H9 (cell line): ENCODE measurements around the gene TPP2. TPM values are rescaled to one million over a fixed set of nuclear protein-coding genes. Genes with fewer than 3 reads are reported as not detected.

Experiments
- DNase-seq: peaks from one replicate; pipeline ENCODE4 v3.0.0-alpha.2; 2017
- H2AFZ ChIP-seq: one replicate; pipeline ENCODE4 v1.6.1; 2013; ENCODE audit warnings: mild to moderate bottlenecking, low read length, control low read depth, moderate library complexity
- H2AK5ac ChIP-seq: 2 replicates; pipeline ENCODE4 v1.6.1; 2013; ENCODE audit warnings: low read length, control low read depth, mixed read lengths; ENCODE audit not compliant: insufficient read length
- H2BK120ac ChIP-seq: one replicate; pipeline ENCODE4 v1.6.1; 2013; ENCODE audit warnings: low read depth, mild to moderate bottlenecking, low read length, control low read depth, inconsistent platforms; ENCODE audit not compliant: poor library complexity, severe bottlenecking
- H2BK12ac ChIP-seq: 2 replicates; pipeline ENCODE4 v1.6.1; 2013; ENCODE audit warnings: low read length, control low read depth, mixed read lengths, low read depth; ENCODE audit not compliant: insufficient read length
- H2BK15ac ChIP-seq: 2 replicates; pipeline ENCODE4 v1.6.1; 2013; ENCODE audit warnings: low read depth, low read length, control low read depth
- H2BK20ac ChIP-seq: one replicate; pipeline ENCODE4 v1.6.1; 2013; ENCODE audit warnings: low read depth, mild to moderate bottlenecking, low read length, control low read depth, inconsistent platforms; ENCODE audit not compliant: poor library complexity, severe bottlenecking
- H2BK5ac ChIP-seq: 2 replicates; pipeline ENCODE4 v1.6.1; 2013; ENCODE audit warnings: low read length, control low read depth, mixed read lengths; ENCODE audit not compliant: insufficient read length
- H3K14ac ChIP-seq: 2 replicates; pipeline ENCODE4 v1.6.1; 2013; ENCODE audit warnings: low read length, control low read depth; ENCODE audit not compliant: insufficient read depth
- H3K18ac ChIP-seq: 2 replicates; pipeline ENCODE4 v1.6.1; 2013; ENCODE audit warnings: low read depth, mild to moderate bottlenecking, mixed read lengths, low read length, control low read depth; ENCODE audit not compliant: insufficient read length
- H3K23ac ChIP-seq: 2 replicates; pipeline ENCODE4 v1.6.1; 2013; ENCODE audit warnings: low read length, control low read depth, mixed read lengths, low read depth; ENCODE audit not compliant: insufficient read length
- H3K23me2 ChIP-seq: 2 replicates; pipeline ENCODE4 v1.6.1; 2013; ENCODE audit warnings: low read depth, mild to moderate bottlenecking, mixed read lengths, low read length, control low read depth; ENCODE audit not compliant: insufficient read length, poor library complexity, severe bottlenecking
- H3K27ac ChIP-seq: 2 replicates; pipeline ENCODE4 v1.5.1; 2013; ENCODE audit warnings: low read length, control low read depth, mixed read lengths, low read depth; ENCODE audit not compliant: insufficient read length
- H3K27me3 ChIP-seq: 2 replicates; pipeline ENCODE4 v1.6.1; 2013; ENCODE audit warnings: low read length, control low read depth, inconsistent platforms; ENCODE audit not compliant: insufficient read depth
- H3K4ac ChIP-seq: 2 replicates; pipeline ENCODE4 v1.6.1; 2013; ENCODE audit warnings: low read depth, mild to moderate bottlenecking, control low read depth, inconsistent platforms, low read length, moderate library complexity
- H3K4me1 ChIP-seq: 2 replicates; pipeline ENCODE4 v1.6.1; 2013; ENCODE audit warnings: low read length, control low read depth, inconsistent platforms; ENCODE audit not compliant: insufficient read depth
- H3K4me2 ChIP-seq: 2 replicates; pipeline ENCODE4 v1.6.1; 2013; ENCODE audit warnings: low read length, control low read depth, mixed read lengths; ENCODE audit not compliant: insufficient read length, insufficient read depth
- H3K56ac ChIP-seq: 2 replicates; pipeline ENCODE4 v1.6.1; 2013; ENCODE audit warnings: low read depth, mild to moderate bottlenecking, mixed read lengths, low read length, control low read depth; ENCODE audit not compliant: insufficient read length
- H3K79me1 ChIP-seq: 2 replicates; pipeline ENCODE4 v1.6.1; 2013; ENCODE audit warnings: low read depth, mild to moderate bottlenecking, moderate library complexity, low read length, control low read depth, inconsistent platforms; ENCODE audit not compliant: insufficient read depth, poor library complexity, severe bottlenecking
- H3K79me2 ChIP-seq: 2 replicates; pipeline ENCODE4 v1.6.1; 2013; ENCODE audit warnings: low read length, control low read depth, inconsistent platforms; ENCODE audit not compliant: insufficient read depth
- H3K9ac ChIP-seq: 2 replicates; pipeline ENCODE4 v1.6.1; 2013; ENCODE audit warnings: low read length, control low read depth, mixed read lengths; ENCODE audit not compliant: insufficient read length; ENCODE audit errors: extremely low read depth
- H3K9me3 ChIP-seq: one replicate; pipeline ENCODE4 v1.6.1; 2013; ENCODE audit warnings: low read depth, low read length, inconsistent platforms; ENCODE audit not compliant: control insufficient read depth
- H3T11ph ChIP-seq: one replicate; pipeline ENCODE4 v1.6.1; 2013; ENCODE audit warnings: mild to moderate bottlenecking, low read length, control low read depth, inconsistent platforms
- H4K20me1 ChIP-seq: one replicate; pipeline ENCODE4 v1.6.1; 2013; ENCODE audit not compliant: control insufficient read depth, insufficient read length, insufficient read depth
- H4K5ac ChIP-seq: 2 replicates; pipeline ENCODE4 v1.6.1; 2013; ENCODE audit warnings: low read depth, mild to moderate bottlenecking, mixed read lengths, low read length, control low read depth; ENCODE audit not compliant: insufficient read length
- H4K8ac ChIP-seq: replicated peaks from 2 replicates; pipeline ENCODE4 v1.6.1; 2013; ENCODE audit warnings: low read length, control low read depth, mixed read lengths, low read depth; ENCODE audit not compliant: insufficient read length
- H4K91ac ChIP-seq: 2 replicates; pipeline ENCODE4 v1.6.1; 2013; ENCODE audit warnings: low read depth, mild to moderate bottlenecking, moderate library complexity, mixed read lengths, low read length, control low read depth; ENCODE audit not compliant: insufficient read length
- H3K27ac Mint-ChIP-seq, 3 experiments: 2 replicates in 2 of 3; 3 replicates in 1 of 3; pipeline ENCODE4 v1.8.0; 2020 to 2021; ENCODE audit warnings: mixed read lengths in 3 of 3, mild to moderate bottlenecking in 1 of 3, moderate library complexity in 1 of 3
- H3K27me3 Mint-ChIP-seq: 2 replicates; pipeline ENCODE4 v1.8.0; 2021; ENCODE audit warnings: low read depth, mild to moderate bottlenecking, moderate library complexity, mixed read lengths
- H3K36me3 Mint-ChIP-seq, 3 experiments: 2 replicates in 2 of 3; 3 replicates in 1 of 3; pipeline ENCODE4 v1.8.0; 2020 to 2021; ENCODE audit warnings: low read depth in 3 of 3, mixed read lengths in 3 of 3; ENCODE audit not compliant: insufficient read depth in 1 of 3
- H3K4me1 Mint-ChIP-seq, 2 experiments: 2 replicates each; pipeline ENCODE4 v1.8.0; 2020; ENCODE audit warnings: mixed read lengths in 2 of 2
- H3K4me3 Mint-ChIP-seq, 2 experiments: 2 replicates in 1 of 2; 3 replicates in 1 of 2; pipeline ENCODE4 v1.8.0; 2020 to 2021; ENCODE audit warnings: mild to moderate bottlenecking in 2 of 2, mixed read lengths in 2 of 2, moderate library complexity in 1 of 2
- H3K9me3 Mint-ChIP-seq, 2 experiments: 2 replicates in 1 of 2; 3 replicates in 1 of 2; pipeline ENCODE4 v1.8.0; 2020; ENCODE audit warnings: mild to moderate bottlenecking in 2 of 2, mixed read lengths in 2 of 2, moderate library complexity in 1 of 2
- CTCF ChIP-seq: fragments of 200-600 bp; sonication (generic); conservative IDR thresholded peaks from 3 replicates; pipeline ENCODE4 v1.8.0; 2021; ENCODE audit warnings: antibody characterized with exemption, mild to moderate bottlenecking
- total RNA-seq: library from RNA; stranded (reverse); gene quantifications from 2 replicates; pipeline ENCODE4 v1.2.1, GENCODE V29; 2021

TPP2 gene
- total RNA-seq, 1 experiment from 2014 or later: 63.5 TPM

GRCh38 chr13:102651392-102651791, 54.6 kb downstream of the TPP2 start:
- no peak overlapping the region for H4K91ac ChIP-seq
- no peaks in the 10 kb centered on the region for H3K4me1 Mint-ChIP-seq

More at GRCh38 chr13:102651392-102651791, 54.6 kb downstream of the TPP2 start:
- no peaks in the 10 kb centered on the region for H3K4me1 ChIP-seq
- no peak overlapping the region for H3K14ac ChIP-seq
- H3K18ac ChIP-seq: no peak overlapping the region
- no peak overlapping the region for H2BK12ac ChIP-seq
- H3T11ph ChIP-seq: no peak overlapping the region
- TF ChIP-seq CTCF: no peak
- H4K20me1 ChIP-seq: no peaks in the 10 kb centered on the region
- no peak overlapping the region for H3K4me3 Mint-ChIP-seq
- no peak overlapping the region for H2BK5ac ChIP-seq
- H2BK20ac ChIP-seq: no peak overlapping the region
- no peaks in the 10 kb centered on the region for H3K23me2 ChIP-seq
- H2BK15ac ChIP-seq: no peak overlapping the region
- no peak overlapping the region for H2AFZ ChIP-seq
- H3K27ac ChIP-seq: no peak overlapping the region
- H3K56ac ChIP-seq: no peak overlapping the region
- H3K27ac Mint-ChIP-seq: no peak overlapping the region; a peak in 1 of 7 replicates
- no peaks in the 10 kb centered on the region for H3K27me3 ChIP-seq
- no peak overlapping the region for H2BK120ac ChIP-seq
- no peaks in the 10 kb centered on the region for H3K79me1 ChIP-seq
- no peak overlapping the region for H2AK5ac ChIP-seq
- peaks cover 11 to 48% (median 47%) of the 10 kb centered on the region in 3 experiments; a peak in 6 of 7 replicates for H3K36me3 Mint-ChIP-seq
- no peaks in the 10 kb centered on the region for H3K9me3 Mint-ChIP-seq
- no peaks in the 10 kb centered on the region for H3K79me2 ChIP-seq
- no peak overlapping the region for H4K8ac ChIP-seq
- no peaks in the 10 kb centered on the region for H3K27me3 Mint-ChIP-seq
- no peak overlapping the region for H3K9ac ChIP-seq
- H3K4me2 ChIP-seq: no peak overlapping the region
- no peak overlapping the region for H4K5ac ChIP-seq
- DNase-seq: no peak
- no peak overlapping the region for H3K23ac ChIP-seq
- no peak overlapping the region for H3K4ac ChIP-seq
- H3K9me3 ChIP-seq: no peaks in the 10 kb centered on the region
